Cardiac ventricle fibroblast (primary cell): ENCODE data around the gene P2RY2. TPM values are rescaled to one million over a fixed set of nuclear protein-coding genes. Genes with fewer than 3 reads are reported as not detected.

Experiments
- total RNA-seq: library from RNA; depleted of rRNA; stranded (reverse); fragments of >200 nt; gene quantifications from 2 replicates; pipeline ENCODE4 v1.2.3, GENCODE V29; 2015

The P2RY2 gene
- total RNA-seq, result not detected in 2 replicates

GRCh38 chr11:73218106-73218829, at the start of gene P2RY2:
P2RY2 (plus strand) TSS chr11:73218281; CDS start chr11:73234160, 15,879 bp downstream.

DNA sequence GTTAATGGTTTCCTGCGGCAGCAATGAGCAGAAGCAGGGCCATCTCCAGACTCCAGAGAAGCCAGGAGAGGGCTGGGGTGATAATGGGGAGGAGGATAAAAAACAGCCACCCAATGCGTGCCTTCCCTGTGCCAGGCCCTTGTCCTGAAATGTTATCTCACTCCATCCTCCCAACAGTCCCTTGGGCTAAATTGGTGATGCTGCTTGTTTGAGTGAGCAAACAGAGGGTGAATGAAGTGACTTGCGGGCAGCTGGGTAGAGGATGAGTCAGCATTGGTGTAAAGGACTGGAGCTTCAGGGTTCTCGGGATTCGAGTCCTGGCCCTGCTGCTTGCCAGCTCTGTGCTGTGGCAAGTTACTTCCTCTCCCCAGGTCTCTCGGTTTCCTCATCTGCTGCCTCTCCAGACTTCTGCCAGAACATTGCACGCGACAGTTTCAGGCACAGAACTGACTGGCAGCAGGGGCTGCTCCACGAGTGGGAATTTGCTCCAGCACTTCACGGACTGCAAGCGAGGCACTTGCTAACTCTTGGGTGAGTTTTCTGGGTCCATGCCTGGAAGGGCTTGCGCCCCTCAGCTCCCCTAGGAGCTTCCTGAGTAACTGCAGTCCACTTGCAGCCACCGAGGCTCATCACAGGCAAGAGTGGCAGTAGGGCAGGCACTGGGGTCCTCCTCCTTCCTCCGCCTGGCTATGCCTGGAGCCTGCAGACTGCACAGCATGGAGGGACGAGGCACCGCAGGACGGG, 54.0 kb downstream of the P2RY2 start, which contains the start of gene P2RY6:
Gene P2RY6, plus strand, starts transcription at position 403 of the 744 bp plus-strand sequence. CDS start 24,181 bp downstream, outside the sequence.

Other genes with a start within 250 kb of the P2RY2 start
- gene FCHSD2, start 76.0 kb upstream of the P2RY2 start, total RNA-seq, result 10.2 and 13.4 TPM in 2 replicates
- 0.68 TPM in 1 of 2 replicates, not detected in the other for gene P2RY6, start 54.1 kb downstream of the P2RY2 start, total RNA-seq
- gene ARHGEF17, start 90.0 kb downstream of the P2RY2 start, total RNA-seq, result 17.6 and 25.6 TPM in 2 replicates
- 1.00 and 1.3 TPM in 2 replicates for gene RELT, start 158.1 kb downstream of the P2RY2 start, total RNA-seq